ENCODE data around the gene SLC38A10. TPM values are rescaled to one million over a fixed set of nuclear protein-coding genes. Genes with fewer than 3 reads are reported as not detected.

The SLC38A10 gene
- total RNA-seq, 1 donor from 2014 or later: 261 TPM

GRCh38 chr17:81218991-81219390 is 76.1 kb downstream of the SLC38A10 start:
- DNase-seq (ENCODE audit: low spot score in 2 of 2): no peak
- intact Hi-C loops (cut with DNase I): no loop called here
- H3K36me3 ChIP-seq: no peaks in the 10 kb centered on the region
- no peak overlapping the region for H3K4me3 ChIP-seq
- H3K9me3 ChIP-seq: no peaks in the 10 kb centered on the region
- no peak for TF ChIP-seq CTCF (IDR thresholded peaks at IDR 0.05)
- no peaks in the 10 kb centered on the region for H3K27me3 ChIP-seq
- H3K4me1 ChIP-seq: peaks cover 0 to 17% of the 10 kb centered on the region in 2 donors
- H3K27ac ChIP-seq: no peak overlapping the region

- no peaks in the 10 kb centered on the region for H3K27me3 ChIP-seq
- H3K36me3 ChIP-seq: no peaks in the 10 kb centered on the region
- no peak for TF ChIP-seq CTCF (IDR thresholded peaks at IDR 0.05)
- peaks cover 0 to 14% of the 10 kb centered on the region in 2 donors for H3K4me1 ChIP-seq
- H3K27ac ChIP-seq: no peak overlapping the region
- DNase-seq (ENCODE audit: low spot score in 2 of 2): no peak
- H3K9me3 ChIP-seq: no peaks in the 10 kb centered on the region
- H3K4me3 ChIP-seq: no peak overlapping the region
- intact Hi-C loops (cut with DNase I): no loop called here
Observed at GRCh38 chr17:81218459-81218858, 76.6 kb downstream of the SLC38A10 start.

- TF ChIP-seq CTCF (IDR thresholded peaks at IDR 0.05): no peak
- no peak for DNase-seq (ENCODE audit: low spot score in 2 of 2)
- intact Hi-C loops (cut with DNase I): no loop called here
- no peak overlapping the region for H3K27ac ChIP-seq
- H3K4me1 ChIP-seq: peaks cover 0 to 11% of the 10 kb centered on the region in 2 donors
- no peaks in the 10 kb centered on the region for H3K9me3 ChIP-seq
- H3K27me3 ChIP-seq: no peaks in the 10 kb centered on the region
- H3K4me3 ChIP-seq: no peak overlapping the region
- H3K36me3 ChIP-seq: no peaks in the 10 kb centered on the region
Observed at GRCh38 chr17:81217491-81217890, 77.6 kb downstream of the SLC38A10 start.

GRCh38 chr17:81213978-81214377 is 81.1 kb downstream of the SLC38A10 start:
- intact Hi-C loops (cut with DNase I): no loop called here
- Histone ChIP-seq H3K4me3 (no peak overlapping the region), H3K36me3 (no peaks in the 10 kb centered on the region), H3K4me1 (peaks cover 0 to 6% of the 10 kb centered on the region in 2 donors), H3K9me3 (no peaks in the 10 kb centered on the region), H3K27me3 (no peaks in the 10 kb centered on the region), H3K27ac (no peak overlapping the region)
- DNase-seq (ENCODE audit: low spot score in 2 of 2): no peak
- no peak for TF ChIP-seq CTCF (IDR thresholded peaks at IDR 0.05)

- H3K36me3 ChIP-seq: no peaks in the 10 kb centered on the region
- no peaks in the 10 kb centered on the region for H3K27me3 ChIP-seq
- intact Hi-C loops (cut with DNase I): no loop called here
- H3K4me1 ChIP-seq: peaks cover 0 to 6% of the 10 kb centered on the region in 2 donors
- no peaks in the 10 kb centered on the region for H3K9me3 ChIP-seq
- no peak overlapping the region for H3K27ac ChIP-seq
- DNase-seq (ENCODE audit: low spot score in 2 of 2): no peak
- H3K4me3 ChIP-seq: no peak overlapping the region
- TF ChIP-seq CTCF (IDR thresholded peaks at IDR 0.05): no peak
Observed at GRCh38 chr17:81212365-81212764, 82.7 kb downstream of the SLC38A10 start.

GRCh38 chr17:81210868-81211267 is 84.2 kb downstream of the SLC38A10 start:
- Histone ChIP-seq H3K27ac (peak overlapping the region; percentile 6 to 40), H3K36me3 (no peaks in the 10 kb centered on the region), H3K4me1 (peaks cover 0 to 6% of the 10 kb centered on the region in 2 donors), H3K9me3 (no peaks in the 10 kb centered on the region), H3K4me3 (peak overlapping the region in 1 of 2 donors; percentile 33), H3K27me3 (no peaks in the 10 kb centered on the region)
- TF ChIP-seq CTCF (IDR thresholded peaks at IDR 0.05): no peak
- intact Hi-C loops (cut with DNase I): no loop called here
- no peak for DNase-seq (ENCODE audit: low spot score in 2 of 2)

Data from ascending aorta (tissue), 2 donors.